IPS DF 19.7 (cell line): Measurements from ENCODE around the gene TM9SF3.

ENCODE experiments used
- DNase-seq: peaks from one replicate; pipeline ENCODE4 v3.0.0-alpha.2; 2013; ENCODE audit warnings: low read depth, low spot score

Gene TM9SF3

DNA sequence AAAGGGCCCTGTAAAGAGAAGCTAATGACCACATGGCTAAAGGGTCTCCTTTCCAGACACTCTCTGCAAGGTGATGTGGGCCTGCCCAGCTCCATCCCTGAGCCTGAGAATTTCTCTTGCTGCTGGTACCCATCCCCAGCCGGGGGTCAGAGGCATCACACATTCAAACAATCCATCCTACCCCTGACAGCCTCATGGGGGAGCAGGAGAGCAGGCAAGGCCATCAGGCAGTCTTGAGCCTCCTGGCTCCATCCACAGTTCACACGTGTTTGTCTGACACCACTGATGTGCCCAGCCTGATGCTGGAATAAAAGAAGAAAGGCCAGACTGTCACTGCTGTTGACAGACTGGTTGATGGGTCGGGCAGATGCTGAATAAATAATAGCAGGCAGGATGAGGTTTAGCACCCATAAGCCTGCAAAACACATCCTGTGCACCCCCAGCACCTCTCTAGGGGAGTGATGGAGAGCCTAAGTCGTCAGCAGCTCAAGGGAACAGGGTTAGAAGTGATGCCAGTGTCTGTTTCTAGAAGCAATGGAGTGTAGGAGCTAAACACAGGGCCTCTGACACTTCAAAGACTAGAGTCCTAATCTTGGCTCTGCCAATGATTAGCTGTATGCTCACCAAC is 116.6 kb downstream of the TM9SF3 start:
- DNase-seq: no peak

GRCh38 chr10:96468845-96469244 is 118.0 kb downstream of the TM9SF3 start:
- no peak for DNase-seq
